GM20431 (cell line): ENCODE data around the gene NPTX2.

Experiments
- in situ Hi-C: fragments of 300-500 bp; cut with MseI, MboI; formaldehyde crosslinking; loops from one replicate; pipeline ENCODE4 v1.15.0; 2020; ENCODE audit warnings: low sequenced_read_pairs; ENCODE audit not compliant: unreplicated experiment

The NPTX2 gene

GRCh38 chr7:98617960-98618418, 904 bp downstream of the NPTX2 start:
- in situ Hi-C loops = no loop called here

GRCh38 chr7:98618786-98619185, 1.7 kb downstream of the NPTX2 start:
- in situ Hi-C loops = no loop called here

- in situ Hi-C loops = no loop called here
Observed at GRCh38 chr7:98619450-98620321, 2.6 kb downstream of the NPTX2 start.

- in situ Hi-C loops = no loop called here
Observed at GRCh38 chr7:98621573-98622482, 4.7 kb downstream of the NPTX2 start.

- in situ Hi-C loops = no loop called here
Observed at GRCh38 chr7:98622926-98623325, 5.8 kb downstream of the NPTX2 start.

DNA sequence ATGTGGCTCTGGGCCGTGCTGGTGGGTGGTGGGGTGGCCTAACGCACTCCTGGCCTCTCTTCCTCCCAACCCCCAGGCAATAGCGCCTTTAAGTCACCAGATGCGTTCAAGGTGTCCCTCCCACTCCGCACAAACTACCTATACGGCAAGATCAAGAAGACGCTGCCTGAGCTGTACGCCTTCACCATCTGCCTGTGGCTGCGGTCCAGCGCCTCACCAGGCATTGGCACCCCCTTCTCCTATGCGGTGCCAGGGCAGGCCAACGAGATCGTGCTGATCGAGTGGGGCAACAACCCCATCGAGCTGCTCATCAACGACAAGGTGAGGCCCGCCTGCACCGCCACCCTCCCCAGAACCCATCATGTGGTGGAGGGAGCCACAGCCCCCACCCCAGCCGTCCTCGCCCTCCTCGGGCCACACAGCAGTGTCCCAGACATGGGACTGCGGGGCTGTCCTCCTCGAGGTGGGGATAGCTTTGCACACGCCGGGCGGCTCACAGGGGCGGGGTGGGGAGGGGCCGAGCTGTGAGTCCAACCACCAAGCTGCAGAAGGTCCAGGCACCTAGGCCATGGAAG, 7.8 kb downstream of the NPTX2 start:
- in situ Hi-C loops = no loop called here

DNA sequence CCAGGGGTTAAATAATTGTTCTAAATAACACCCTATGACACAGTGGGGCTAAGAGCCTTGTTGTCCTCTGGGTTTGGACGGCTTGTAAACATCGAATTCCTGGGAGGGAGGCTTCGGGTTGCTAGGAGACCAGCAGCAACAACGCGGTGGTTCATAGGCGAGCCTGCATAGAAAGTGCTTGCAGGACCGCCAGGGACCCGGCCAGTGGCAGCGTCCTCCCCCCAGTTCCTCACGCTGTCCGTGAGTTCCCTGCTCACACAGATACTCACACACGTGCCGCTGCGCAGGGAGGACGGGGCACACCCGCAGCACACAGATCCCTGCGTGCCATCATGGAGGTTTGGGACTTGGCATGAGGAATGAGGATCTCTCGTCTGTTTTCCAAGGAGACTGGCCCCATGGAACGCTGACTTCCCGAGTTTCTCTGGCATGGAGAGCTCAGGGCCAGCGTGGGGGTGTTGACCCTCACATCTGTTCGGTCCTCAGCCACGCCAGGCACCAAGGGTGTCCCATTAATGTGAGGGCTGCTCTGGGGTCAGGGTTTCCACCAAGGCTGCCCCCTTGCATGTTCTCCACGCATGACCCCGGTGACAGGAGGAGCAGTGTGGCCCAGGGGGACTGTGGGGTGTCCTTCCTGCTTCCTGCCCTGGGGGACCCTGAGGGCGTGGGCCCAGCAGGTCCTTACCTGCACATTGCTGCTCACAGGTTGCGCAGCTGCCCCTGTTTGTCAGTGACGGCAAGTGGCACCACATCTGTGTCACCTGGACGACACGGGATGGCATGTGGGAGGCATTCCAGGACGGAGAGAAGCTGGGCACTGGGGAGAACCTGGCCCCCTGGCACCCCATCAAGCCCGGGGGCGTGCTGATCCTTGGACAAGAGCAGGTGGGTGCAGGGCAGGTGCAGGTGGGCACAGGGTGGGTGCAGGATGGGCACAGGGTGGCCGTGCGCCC, 9.7 kb downstream of the NPTX2 start:
- in situ Hi-C loops = no loop called here

DNA sequence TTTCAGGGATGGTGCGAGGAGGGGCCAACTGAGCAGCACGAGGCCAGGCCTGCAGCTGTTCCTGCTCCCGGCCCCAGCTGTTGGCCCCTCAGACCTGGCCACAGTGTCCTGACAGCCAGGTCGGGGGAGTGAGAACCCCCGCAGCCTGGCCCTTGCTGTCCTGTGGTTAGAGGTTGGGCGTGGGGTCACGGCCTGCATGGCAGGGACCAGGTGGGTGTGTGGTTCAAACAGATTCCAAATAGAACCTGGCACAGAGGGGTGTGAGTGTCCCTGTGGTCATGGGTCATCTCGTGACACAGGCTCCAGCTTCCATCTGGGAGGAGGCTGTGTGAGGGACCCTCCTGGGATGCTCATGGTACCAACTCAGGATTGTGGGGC, 10.3 kb downstream of the NPTX2 start:
- in situ Hi-C loops = no loop called here

GRCh38 chr7:98628418-98628817, 11.3 kb downstream of the NPTX2 start:
- in situ Hi-C loops = no loop called here

DNA sequence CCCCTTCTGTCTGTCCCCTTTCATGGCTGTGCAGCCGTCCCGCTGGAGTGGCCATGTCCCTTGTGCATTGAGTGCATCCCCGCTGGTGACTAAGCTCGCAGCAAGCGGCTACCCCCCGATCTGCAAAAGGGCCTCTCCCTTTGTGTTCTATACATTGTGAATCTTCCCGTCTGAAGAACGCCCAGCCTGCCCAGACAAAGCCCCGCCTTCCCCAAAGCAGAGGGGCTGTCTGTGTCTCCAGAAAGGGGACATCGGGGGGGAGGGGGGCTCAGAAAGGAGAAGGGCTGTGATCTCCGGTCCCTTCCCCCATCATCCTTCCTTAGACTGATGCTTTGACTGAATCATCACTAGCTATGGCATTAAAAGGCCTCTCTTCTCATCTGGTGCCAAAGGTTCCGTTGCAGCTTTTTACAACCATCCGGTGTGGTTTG, 11.9 kb downstream of the NPTX2 start:
- in situ Hi-C loops = no loop called here

DNA sequence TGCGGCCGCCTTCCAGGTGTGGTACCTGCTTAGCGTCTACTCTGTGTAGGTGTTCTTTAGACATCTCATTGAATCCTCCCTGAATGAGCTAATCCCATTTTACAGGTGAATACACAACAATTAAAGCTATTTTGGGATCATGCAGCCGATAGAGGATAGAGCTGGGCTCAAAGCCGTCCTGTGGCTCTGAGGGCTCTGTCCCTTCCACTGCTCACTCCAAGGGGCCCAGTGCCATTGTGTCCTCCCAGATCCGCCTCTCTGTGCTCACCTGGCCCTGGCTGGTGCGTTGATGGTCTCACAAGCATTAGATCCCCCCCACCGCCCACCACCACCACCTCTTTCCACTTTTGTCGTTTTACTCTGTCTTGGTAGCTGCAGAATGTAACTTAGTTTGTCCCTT, 13.1 kb downstream of the NPTX2 start:
- in situ Hi-C loops = no loop called here

DNA sequence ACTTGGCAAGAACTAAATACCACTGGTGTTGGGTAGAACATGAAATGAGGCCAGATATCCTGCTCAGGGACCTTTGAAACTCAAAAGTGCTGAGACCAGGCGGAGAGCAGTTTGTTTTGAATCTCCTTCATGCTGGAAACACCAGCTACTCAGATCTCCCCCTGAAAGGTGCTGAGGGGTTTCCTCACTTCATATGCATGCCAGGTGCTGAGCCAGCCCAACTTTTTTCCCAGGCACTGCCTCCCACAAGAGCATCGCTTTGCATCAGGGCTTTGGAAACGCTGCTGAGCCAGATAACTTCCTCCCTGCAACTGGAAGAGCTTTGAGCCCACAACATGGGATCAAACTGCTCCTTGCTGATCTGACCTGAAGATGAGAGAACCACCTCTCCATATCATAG, 13.7 kb downstream of the NPTX2 start:
- in situ Hi-C loops = no loop called here

GRCh38 chr7:98638853-98639252, 21.8 kb downstream of the NPTX2 start:
- in situ Hi-C loops = no loop called here

DNA sequence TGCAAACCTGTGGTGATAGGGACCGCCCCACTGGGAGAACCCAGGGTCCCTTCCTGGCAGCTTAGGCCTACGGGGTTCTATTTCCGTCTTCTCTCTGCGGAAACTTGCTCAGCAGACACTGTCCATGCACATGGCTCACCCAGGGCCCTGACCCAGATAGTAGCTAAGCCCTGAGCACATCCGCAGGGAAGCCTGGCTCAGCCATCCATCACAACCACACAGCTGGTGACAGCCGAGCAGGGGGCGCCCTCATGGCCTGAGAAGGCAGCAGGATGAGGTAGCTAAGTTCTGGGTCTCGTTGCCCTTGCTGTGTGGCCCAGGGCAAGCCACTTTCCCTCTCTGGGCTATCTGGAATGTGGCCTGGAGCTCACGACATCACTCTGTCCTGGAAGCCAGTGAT, 23.3 kb downstream of the NPTX2 start:
- in situ Hi-C loops = no loop called here

- in situ Hi-C loops = no loop called here
Observed at GRCh38 chr7:98641646-98642500, 24.8 kb downstream of the NPTX2 start.

GRCh38 chr7:98643236-98643985, 26.3 kb downstream of the NPTX2 start:
- in situ Hi-C loops = no loop called here

DNA sequence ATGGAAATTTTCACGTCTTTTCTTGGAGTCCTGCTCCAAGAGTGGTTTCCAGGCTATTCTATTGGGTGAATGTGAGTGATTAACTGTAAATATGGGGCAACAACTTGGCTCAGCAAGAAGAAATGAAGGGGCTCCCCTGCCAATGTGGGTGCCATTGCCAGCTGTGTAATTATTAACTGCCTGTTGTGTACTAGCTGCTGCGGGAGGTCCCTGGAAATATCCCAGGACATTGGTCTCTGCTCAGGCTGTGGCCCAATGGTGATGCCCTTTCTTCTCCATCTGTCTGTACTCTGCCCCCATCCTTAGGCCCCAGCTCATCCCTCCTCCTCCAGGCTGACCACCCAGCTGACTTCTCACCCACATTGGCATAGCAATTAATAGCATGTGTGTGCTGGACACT, 29.4 kb downstream of the NPTX2 start:
- in situ Hi-C loops = no loop called here

- in situ Hi-C loops = no loop called here
Observed at GRCh38 chr7:98647326-98647725, 30.2 kb downstream of the NPTX2 start.
